ENCODE results near the gene TRAF5. TPM values are rescaled to one million over a fixed set of nuclear protein-coding genes. Genes with fewer than 3 reads are reported as not detected.

The TRAF5 gene
- total RNA-seq, 2 donors from 2014 or later = 56.5 to 78.3 TPM

- Mint-ChIP-seq H3K4me1 (peaks cover 34% of the 10 kb centered on the region), H3K9me3 (no peaks in the 10 kb centered on the region), H3K27me3 (ENCODE audit: insufficient read depth) (peaks cover 4% of the 10 kb centered on the region), H3K4me3 (peak overlapping the region; percentile 82), H3K27ac (no peak overlapping the region), H3K36me3 (ENCODE audit: low read depth) (peaks cover 4% of the 10 kb centered on the region)
- Histone ChIP-seq H3K4me3 (ENCODE audit: low read length) (no peak overlapping the region), H3K36me3 (ENCODE audit: control insufficient read depth, insufficient read depth, low read length) (peaks cover 5% of the 10 kb centered on the region), H3K9me3 (ENCODE audit: control insufficient read depth, low read length) (no peaks in the 10 kb centered on the region), H3K9ac (ENCODE audit: extremely low read depth, low read length, poor library complexity, severe bottlenecking) (no peak overlapping the region), H3K27me3 (ENCODE audit: control insufficient read depth, insufficient read depth, low read length, poor library complexity, severe bottlenecking) (no peaks in the 10 kb centered on the region), H3K4me1 (ENCODE audit: control insufficient read depth, insufficient read depth, low read length) (peaks cover 13% of the 10 kb centered on the region), H3K27ac (ENCODE audit: low read depth, low read length) (no peak overlapping the region)
- 84 to 94% methylated on average over 5 to 12 of the region's 12 CpGs for WGBS, 2 experiments (ENCODE audit: insufficient coverage in 1 of 2, insufficient read length in 1 of 2)
- TF ChIP-seq, protein P1, sequence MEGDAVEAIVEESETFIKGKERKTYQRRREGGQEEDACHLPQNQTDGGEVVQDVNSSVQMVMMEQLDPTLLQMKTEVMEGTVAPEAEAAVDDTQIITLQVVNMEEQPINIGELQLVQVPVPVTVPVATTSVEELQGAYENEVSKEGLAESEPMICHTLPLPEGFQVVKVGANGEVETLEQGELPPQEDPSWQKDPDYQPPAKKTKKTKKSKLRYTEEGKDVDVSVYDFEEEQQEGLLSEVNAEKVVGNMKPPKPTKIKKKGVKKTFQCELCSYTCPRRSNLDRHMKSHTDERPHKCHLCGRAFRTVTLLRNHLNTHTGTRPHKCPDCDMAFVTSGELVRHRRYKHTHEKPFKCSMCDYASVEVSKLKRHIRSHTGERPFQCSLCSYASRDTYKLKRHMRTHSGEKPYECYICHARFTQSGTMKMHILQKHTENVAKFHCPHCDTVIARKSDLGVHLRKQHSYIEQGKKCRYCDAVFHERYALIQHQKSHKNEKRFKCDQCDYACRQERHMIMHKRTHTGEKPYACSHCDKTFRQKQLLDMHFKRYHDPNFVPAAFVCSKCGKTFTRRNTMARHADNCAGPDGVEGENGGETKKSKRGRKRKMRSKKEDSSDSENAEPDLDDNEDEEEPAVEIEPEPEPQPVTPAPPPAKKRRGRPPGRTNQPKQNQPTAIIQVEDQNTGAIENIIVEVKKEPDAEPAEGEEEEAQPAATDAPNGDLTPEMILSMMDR (conservative IDR thresholded peaks at IDR 0.05) = no peak
- no peak for DNase-seq
These were observed 1.4 kb upstream of the TRAF5 start for GRCh38 chr1:211324992-211325775.

DNA sequence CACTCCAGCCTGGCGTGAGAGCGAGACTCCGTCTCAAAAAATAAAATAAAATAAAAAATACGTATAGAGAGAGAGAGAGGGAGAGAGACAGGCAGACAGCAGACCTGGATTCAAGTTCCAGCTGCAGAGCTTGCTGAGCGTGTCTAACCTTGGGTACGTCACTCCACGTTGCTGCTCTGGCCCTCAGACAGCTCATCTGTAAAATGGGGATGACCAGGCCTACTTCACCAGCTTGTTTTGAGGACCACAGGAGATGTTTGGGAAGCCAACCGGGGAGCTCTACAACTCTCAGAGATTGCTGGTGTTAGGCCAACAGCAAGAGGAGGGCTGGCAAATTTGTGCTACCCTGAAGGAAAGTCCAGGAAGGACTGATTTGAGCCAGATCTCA lies 499 bp upstream of the TRAF5 start:
- Mint-ChIP-seq H3K27me3 (ENCODE audit: insufficient read depth) (peaks cover 4% of the 10 kb centered on the region), H3K4me3 (peak overlapping the region; percentile 82), H3K27ac (peak overlapping the region; percentile 75), H3K36me3 (ENCODE audit: low read depth) (peaks cover 7% of the 10 kb centered on the region), H3K9me3 (no peaks in the 10 kb centered on the region), H3K4me1 (peaks cover 43% of the 10 kb centered on the region)
- Histone ChIP-seq H3K36me3 (ENCODE audit: control insufficient read depth, insufficient read depth, low read length) (peaks cover 5% of the 10 kb centered on the region), H3K27ac (ENCODE audit: low read depth, low read length) (no peak overlapping the region), H3K4me3 (ENCODE audit: low read length) (peak overlapping the region; percentile 72), H3K9ac (ENCODE audit: extremely low read depth, low read length, poor library complexity, severe bottlenecking) (no peak overlapping the region), H3K4me1 (ENCODE audit: control insufficient read depth, insufficient read depth, low read length) (peaks cover 13% of the 10 kb centered on the region), H3K27me3 (ENCODE audit: control insufficient read depth, insufficient read depth, low read length, poor library complexity, severe bottlenecking) (no peaks in the 10 kb centered on the region), H3K9me3 (ENCODE audit: control insufficient read depth, low read length) (no peaks in the 10 kb centered on the region)
- 94 to 97% methylated on average over 8 of the region's 8 CpGs for WGBS, 2 experiments (ENCODE audit: insufficient coverage in 1 of 2, insufficient read length in 1 of 2)
- TF ChIP-seq, protein P1 (conservative IDR thresholded peaks at IDR 0.05) = no peak
- no peak for DNase-seq

GRCh38 chr1:211327346-211327921 lies 801 bp downstream of the TRAF5 start:
- peak overlapping the region; percentile 81 for H3K27ac Mint-ChIP-seq
- H3K4me1 Mint-ChIP-seq = peaks cover 48% of the 10 kb centered on the region
- H3K36me3 ChIP-seq (ENCODE audit: control insufficient read depth, insufficient read depth, low read length) = peaks cover 5% of the 10 kb centered on the region
- TF ChIP-seq, protein P1 (conservative IDR thresholded peaks at IDR 0.05) = no peak
- peak overlapping the region; percentile 80 for H3K4me3 ChIP-seq (ENCODE audit: low read length)
- no peaks in the 10 kb centered on the region for H3K9me3 Mint-ChIP-seq
- H3K27ac ChIP-seq (ENCODE audit: low read depth, low read length) = no peak overlapping the region
- peak overlapping the region; percentile 82 for H3K4me3 Mint-ChIP-seq
- peaks cover 4% of the 10 kb centered on the region for H3K27me3 Mint-ChIP-seq (ENCODE audit: insufficient read depth)
- DNase-seq = peak; percentile 80
- 14% methylated on average over 9 to 16 of the region's 16 CpGs for WGBS, 2 experiments (ENCODE audit: insufficient coverage in 1 of 2, insufficient read length in 1 of 2)
- H3K9ac ChIP-seq (ENCODE audit: extremely low read depth, low read length, poor library complexity, severe bottlenecking) = peak overlapping the region; percentile 60
- H3K4me1 ChIP-seq (ENCODE audit: control insufficient read depth, insufficient read depth, low read length) = peaks cover 13% of the 10 kb centered on the region
- peaks cover 7% of the 10 kb centered on the region for H3K36me3 Mint-ChIP-seq (ENCODE audit: low read depth)
- no peaks in the 10 kb centered on the region for H3K27me3 ChIP-seq (ENCODE audit: control insufficient read depth, insufficient read depth, low read length, poor library complexity, severe bottlenecking)
- H3K9me3 ChIP-seq (ENCODE audit: control insufficient read depth, low read length) = no peaks in the 10 kb centered on the region
